Ureter (tissue), 1 donor: ENCODE data around the gene KYNU. TPM values are rescaled to one million over a fixed set of nuclear protein-coding genes. Genes with fewer than 3 reads are reported as not detected.
"Not testable (repeated sequence)": the region's sequence is repeated elsewhere in the genome, so short reads cannot be mapped to it uniquely, and the experiment has no call there.

Experiments used
- DNase-seq: peaks from one replicate; pipeline ENCODE4 v3.0.0-alpha.2; 2020; ENCODE audit warnings: low spot score
- total RNA-seq: library from RNA; stranded (reverse); gene quantifications from one replicate; pipeline ENCODE4 v1.2.4, GENCODE V29; 2023
- donor health status: DM: yes; HTN: yes; CAD: no.

The KYNU gene
- total RNA-seq, 1 donor from 2014 or later = 18.7 TPM

DNA sequence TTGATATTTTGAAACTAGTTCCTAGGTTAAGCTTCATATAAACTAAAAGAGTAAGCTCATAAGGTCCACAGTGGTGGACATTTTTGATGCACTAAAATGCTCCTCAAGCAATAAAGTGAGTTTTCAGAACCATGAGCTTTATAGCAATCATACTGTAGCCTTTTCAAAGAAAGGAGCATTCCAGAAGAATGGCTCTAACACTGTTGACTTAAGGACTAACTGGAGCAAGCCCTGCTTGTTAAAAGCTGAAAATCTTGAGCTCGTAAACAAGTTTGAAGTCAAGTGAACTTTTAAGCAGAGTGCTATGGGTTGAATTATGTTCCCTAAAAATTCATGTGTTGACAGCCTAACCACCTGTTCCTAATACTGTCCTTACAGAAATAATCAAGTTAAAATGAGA is 38.0 kb downstream of the KYNU start:
- DNase-seq = no peak

DNA sequence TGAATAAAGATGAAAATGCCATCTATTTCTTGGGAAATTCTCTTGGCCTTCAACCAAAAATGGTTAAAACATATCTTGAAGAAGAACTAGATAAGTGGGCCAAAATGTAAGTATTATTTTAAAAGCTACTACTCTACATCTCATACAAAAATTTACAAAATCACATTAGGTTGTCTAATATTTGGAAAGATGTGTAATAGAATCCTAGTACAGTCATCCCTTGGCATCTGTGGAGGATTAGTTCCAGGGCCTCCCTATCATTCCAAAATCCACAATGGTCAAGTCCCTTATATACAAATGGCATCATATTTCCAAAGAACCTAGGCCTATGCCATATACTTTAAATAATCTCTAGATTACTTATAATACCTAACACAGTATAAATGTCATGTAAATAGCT is 41.2 kb downstream of the KYNU start:
- no peak for DNase-seq

DNA sequence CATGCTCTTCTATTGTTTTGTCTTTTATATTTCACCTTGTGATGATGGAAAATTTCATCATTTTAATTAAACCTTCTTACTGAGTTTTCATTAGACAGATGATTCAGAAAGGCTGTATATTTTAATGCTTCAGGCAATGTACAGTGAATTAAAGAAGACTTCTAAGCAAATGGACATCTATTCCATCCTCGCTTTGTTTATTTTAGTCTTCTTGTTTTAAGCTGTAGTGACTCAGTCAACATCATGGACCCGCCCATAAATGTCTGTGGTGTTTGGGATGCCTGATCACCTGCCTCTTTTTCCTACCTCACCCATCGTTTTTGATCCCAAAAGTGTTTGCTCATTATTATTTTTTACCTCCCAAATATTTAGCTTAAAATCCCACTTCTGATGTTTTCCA is 43.1 kb downstream of the KYNU start:
- DNase-seq = no peak

DNA sequence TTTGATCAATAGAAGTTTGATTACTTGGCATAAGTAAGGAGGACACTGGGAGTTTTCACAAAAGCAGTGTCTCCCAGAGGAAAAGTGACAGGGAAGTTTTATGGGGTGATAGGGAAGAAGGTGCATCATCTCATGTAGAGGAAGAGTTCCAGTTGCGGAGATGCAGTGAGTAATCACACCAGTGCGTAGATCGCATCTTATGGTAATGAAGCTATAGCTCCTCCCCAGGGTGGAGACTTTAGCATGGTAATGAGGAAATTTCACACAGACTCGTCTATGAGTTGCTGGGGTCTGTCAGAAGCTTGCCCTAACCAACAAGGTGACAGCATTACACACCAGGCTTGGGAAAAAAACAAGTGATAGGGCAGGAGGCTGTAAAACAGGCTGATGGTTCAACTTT is 49.0 kb downstream of the KYNU start:
- DNase-seq = no peak

DNA sequence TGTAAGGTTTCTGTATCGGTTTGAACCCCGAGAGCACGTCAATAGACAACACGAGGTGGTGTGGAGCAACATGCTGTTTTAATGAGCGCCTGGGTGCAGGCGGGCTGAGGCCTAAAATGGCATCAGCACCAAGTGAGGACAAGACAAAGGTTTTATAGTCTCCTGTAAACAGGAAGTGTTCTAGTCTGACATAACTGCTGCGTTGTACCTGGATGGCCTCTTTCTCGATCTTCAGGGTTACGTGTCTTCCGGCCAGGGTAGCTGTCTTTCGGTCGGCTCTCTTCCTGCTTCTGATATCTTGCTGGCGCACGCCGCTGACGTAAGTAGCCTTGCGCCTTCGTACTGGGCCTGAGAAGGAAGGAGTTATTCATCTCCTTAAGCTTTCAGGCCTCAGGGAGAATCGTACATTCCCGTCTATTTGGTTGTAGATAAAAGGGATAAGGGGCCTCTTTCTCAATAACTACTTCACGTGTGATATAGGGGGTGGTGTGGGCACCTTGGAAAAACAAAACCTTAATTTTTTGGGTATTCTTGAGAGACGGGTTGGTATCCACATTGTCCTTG is 53.5 kb downstream of the KYNU start:
- DNase-seq = no peak

DNA sequence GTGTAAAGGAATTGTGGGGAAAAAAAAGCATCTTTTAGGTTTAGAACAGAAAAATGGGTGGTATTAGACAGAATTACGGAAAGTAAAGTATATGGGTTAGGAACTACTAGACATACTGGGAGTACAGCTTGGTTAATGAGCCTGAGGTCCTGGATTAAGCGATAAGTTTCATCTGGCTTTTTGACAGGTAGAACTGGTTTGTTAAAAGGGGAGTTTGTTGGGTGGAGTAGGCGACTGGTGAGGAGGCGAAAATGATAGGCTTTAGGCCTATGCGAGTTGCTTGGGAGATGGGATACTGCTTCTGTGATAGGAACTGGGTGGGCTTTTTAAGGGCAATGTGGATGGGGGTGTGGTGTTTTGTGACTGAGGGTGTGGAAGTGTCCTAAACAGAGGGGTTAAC is 56.5 kb downstream of the KYNU start:
- no peak for DNase-seq

DNA sequence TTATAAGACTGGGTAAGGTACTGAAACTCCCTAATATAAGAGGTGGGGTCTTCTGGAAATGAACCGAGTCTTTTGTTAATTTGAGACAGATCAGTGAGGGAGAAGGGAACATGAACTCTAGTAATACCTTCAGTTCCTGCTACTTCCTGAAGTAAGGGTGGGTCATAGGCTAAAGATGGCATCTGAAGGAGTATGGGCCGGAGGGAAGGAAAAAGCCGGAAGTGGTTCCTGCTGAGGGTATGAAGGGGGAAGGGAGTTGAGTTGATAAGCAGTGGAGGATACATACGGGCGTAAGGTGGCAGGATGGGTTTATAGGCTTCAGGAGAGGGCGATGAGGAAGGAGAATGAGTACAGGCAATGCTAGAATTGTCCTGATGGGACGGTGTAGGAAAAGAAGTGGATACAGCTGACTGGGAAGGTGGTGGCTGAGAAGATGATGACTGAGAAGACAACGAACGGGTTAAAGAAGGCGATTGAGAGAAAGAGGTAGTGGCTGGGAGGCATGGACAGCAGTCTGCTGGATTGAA is 58.2 kb downstream of the KYNU start:
- no peak for DNase-seq

DNA sequence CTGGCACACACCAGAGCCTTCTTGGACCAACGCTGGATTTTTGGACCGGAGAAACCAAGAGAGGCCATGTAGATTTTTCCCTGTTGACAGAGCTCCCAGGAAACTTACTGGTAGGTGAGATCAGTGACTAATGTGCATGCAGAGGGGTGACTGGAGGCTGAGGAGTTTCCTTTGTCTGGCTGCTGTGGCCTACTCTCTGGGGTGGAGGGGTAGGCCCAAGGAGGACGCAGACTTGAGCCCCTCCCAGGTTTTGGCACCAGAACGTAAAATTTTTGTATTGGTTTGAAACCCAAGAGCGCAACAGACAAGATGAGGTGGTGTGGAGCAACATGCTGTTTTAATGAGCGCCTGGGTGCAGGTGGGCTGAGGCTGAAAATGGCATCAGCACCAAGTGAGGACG is 59.2 kb downstream of the KYNU start:
- DNase-seq = no peak

DNA sequence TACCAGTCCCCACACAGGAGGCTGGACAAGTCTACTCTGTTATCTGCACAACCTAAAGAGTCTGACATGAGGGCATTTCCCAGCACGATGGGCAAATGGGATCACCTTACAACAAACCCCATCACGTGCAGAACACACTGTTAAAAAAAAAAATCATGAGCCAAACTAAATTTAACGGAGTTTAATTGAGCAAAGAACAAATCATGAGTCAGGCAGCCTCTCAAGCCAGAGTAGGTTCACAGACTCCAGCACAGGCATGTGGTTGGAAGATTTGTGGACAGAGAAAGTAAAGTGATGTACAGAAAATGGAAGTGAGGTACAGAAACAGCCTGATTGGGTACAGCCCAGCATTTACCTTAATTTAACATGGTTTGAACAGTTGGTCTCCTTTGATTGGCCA is 59.9 kb downstream of the KYNU start:
- no peak for DNase-seq

DNA sequence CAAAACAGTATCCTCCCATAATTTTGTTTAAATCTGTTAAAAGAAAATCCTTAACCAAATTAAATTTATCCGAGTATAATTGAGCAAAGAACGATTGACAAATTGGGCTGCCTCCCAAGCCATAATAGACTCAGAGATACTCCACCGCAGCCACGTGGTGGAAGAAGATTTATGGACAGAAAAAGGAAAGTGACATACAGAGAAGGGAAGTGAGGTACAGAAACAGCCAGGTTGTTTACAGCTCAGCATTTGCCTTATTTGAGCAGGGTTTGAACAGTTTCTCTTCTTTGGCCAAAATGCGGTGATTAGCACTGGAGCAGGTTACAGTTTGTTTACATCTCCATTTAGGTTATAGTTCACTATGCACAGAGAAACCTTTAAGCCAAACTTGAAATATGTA is 60.8 kb downstream of the KYNU start:
- no peak for DNase-seq

DNA sequence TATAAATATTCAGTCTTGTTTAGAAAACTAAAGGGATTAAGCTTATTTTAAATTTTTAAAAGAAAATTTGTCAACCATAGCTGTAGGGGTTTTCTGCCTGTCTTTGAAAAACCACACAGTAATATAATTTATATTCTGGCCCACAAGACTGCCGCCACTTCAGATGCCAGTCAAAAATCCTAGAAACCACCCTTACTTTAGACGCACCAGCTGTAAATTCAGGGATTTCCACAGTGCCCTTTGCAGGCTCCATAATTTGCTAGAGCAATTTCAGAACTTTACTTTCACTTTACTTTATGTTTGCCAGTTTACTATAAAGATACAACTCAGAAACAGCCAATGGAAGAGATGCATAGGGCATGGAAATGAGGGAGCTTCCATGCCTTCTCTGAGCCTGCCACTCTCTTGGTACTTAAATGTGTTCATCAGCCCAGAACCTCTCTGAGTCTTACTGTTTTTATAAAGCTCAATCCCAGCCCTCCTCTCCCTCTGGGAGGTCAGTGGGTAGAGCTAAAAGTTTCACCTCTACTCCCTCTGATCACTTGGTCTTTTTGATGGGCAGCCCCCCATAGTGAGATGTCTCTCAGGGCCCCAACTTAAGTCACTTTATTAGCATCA is 63.3 kb downstream of the KYNU start:
- DNase-seq = no peak

DNA sequence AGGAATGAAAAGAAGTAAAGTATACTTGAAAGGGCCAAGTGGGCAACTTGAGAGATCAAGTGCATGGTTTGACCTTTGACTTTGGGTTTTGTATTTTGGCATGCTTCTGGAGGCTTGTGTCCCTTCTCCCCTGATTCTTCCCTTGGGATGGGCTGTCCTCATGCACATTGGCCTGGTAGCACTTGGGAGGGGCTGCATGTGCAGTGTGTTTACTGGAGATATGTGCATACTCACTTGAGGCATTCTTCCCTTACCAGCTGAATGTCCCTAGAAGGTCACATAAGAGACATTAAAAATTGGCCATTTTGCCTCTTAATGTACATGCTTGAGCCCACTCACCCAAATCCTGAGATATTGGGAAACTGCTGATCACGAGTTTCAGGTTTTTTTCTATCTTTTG is 65.2 kb downstream of the KYNU start:
- DNase-seq = no peak

DNA sequence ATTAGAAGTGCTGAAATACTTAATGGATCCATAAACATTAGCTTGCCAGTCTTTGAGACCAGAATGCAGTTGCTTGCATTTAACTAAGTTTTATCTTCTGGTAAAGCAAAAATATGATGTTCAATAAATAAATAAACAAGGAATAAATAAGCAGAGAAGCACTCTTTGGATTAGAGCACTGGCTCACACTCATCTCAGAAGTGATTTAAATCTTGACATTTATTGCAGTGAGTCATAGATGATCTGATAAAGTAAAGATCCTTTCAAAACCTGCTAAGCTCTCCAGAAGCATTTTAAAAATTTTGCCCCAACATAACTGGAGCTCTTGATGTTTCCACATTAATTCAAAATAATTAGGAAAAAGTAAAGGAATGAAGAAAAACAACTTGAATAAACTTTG is 66.8 kb downstream of the KYNU start:
- no peak for DNase-seq

DNA sequence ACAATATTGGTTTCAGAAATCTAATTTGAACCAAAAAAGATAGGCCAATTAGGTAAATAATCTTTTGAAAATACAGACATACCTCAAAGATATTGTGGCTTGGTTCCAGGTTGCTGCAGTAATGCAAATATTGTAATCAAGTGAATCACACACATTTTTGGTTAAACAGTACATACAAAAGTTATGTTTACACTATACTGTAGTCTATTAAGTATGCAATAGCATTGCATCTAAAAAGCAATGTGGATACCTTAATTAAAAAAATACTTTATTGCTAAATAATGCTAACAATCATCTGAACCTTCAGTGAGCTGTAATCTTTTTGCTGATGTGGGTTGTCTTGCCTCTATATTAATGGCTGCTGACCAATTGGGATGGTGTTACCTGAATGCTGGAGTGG is 67.3 kb downstream of the KYNU start:
- no peak for DNase-seq

DNA sequence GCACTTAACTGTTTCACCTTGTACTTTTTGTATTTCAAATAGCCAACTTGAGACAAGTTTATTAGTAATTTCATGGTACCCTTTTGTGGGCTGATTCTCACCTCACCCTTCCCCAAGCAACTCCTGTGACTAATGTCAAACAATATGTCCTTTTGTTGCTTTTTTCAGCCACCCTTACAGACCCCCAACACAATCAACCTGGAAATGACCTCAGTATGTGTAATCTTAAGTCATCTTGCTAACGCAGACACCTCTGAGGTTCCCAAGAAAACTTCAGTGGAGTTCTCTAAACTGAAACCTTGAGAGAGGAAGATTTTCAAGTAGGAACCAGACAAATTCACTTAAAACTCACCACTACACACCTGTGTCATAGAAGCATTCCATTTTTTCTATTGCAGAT is 69.5 kb downstream of the KYNU start:
- DNase-seq = no peak

DNA sequence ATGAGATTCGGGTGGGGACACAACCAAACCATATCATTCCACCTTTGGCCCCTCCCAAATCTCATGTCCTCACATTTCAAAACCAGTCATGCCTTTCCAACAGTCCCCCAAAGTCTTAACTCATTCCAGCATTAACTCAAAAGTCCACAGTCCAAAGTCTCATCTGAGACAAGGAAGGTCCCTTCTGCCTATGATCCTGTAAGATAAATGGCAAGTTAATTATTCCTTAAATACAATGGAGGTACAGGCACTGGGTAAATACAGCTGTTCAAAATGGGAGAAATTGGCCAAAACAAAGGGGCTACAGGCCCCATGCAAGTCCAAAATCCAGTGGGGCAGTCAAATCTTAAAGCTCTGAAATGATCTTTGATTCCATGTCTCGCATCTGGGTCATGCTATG is 71.3 kb downstream of the KYNU start:
- DNase-seq = not testable (repeated sequence)

DNA sequence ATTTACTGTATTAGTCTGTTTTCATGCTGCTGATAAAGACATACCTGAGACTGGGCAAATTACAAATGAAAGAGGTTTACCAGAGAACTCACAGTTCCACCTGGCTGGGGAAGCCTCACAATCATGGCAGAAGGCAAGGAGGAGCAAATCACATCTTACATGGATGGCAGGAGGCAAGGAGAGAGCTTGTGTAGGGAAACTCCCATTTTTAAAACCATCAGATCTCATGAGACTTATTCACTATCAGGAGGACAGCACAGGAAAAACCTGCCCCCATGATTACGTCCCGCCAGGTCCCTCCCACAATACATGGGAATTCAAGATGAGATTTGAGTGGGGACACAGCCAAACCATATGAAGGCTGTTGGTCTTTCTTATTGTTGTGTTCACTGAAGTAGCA is 72.9 kb downstream of the KYNU start:
- DNase-seq = not testable (repeated sequence)

DNA sequence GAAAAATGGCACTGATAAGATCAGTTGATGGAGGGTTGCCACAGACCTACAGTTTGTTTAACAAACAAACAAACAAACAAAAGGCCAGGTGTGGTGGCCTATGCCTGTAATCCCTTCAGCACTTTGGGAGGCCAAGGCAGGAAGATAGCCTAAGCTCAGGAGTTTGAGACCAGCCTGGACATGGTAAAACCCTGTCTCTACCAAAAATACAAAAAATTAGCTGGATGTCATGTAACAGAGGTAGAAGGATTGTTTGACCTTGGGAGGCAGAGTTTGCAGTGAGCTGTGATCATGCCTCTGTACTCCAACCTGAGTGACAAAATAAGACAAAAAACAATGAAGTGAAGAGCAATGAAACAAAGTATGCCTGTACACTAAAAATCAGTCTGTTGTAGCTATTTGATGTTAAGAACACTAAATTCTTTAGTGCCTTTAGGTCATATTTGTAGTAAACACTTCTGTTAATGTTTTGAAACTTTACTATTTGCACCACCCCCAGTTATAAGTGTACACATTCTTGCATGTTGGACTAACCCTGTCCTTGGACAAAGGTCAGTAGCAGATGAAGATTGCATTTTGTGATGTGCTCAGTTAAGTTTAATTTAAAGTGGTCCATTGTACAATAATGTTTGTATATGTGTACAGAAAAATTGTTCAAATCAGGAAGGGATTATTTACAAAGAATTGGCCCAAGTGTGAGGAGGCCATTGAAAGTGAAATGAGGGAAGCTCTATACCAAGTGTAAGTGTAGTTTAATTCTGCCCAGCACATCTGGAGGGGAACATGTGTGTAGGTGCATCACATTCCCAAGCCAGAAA is 73.9 kb downstream of the KYNU start:
- DNase-seq = no peak

DNA sequence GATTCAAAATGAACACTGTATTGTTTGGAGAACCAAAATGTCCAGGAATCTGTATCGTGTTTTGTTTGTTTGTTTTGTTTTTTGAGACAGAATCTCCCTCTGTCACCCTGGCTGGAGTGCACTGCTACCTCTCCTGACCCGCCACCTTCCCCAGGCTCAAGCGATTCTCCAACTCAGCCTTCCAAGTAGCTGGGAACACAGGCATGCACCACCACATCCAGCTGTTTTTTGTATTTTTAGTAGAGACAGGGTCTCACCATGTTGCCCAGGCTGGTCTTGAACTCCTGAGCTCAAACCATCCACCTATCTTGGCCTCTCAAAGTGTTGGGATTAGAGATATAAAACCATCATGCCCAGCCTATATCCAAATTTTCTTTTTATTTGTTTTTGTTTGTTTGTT is 74.6 kb downstream of the KYNU start:
- no peak for DNase-seq

DNA sequence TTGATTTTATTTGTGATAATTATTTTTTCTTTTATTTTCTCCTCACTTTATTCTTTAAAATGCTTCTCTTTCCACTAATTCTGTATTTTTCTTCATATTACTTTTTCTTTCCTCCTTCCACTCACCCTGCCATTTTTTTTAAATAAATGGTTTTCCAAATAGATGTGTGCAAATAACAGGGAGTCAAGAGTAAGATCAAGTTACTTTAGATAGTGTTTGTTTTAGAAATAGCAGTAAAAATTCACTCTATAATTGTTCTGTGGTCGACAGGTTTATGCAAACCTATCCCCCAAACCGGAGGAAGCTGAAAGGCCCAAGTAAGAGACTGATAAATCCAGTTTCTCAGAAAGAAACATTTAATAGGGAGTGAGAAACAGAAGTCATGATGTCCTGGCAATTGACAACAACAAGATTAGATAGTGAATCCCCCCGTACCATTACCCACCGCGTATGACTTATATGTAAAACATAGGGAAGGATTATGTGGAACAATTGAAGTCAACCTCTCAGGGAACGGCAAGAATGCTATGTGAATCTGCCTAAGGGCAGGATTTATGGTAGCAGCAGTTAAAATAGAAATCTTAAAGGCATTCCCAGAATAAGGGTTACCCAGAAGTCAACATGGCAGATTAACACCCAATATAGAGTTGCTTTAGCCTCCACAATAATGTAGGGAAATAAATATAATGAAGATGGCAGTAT is 75.5 kb downstream of the KYNU start:
- DNase-seq = no peak

DNA sequence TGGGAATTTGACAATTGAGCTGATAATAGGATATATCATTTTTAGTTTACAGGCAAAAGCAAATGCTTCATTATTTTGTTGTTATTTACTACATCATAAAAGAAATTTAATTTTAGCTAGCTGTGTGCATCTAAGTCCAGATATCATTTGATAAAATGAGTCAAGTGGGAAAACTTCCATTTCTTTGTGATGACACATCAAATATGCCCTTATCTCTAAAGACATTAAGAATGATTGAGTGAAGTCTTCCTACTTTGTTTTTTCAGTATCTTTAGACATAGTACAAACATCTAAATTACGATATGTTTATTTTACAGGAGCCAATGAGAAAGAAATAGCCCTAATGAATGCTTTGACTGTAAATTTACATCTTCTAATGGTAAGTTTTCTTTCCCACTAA is 77.0 kb downstream of the KYNU start:
- no peak for DNase-seq

DNA sequence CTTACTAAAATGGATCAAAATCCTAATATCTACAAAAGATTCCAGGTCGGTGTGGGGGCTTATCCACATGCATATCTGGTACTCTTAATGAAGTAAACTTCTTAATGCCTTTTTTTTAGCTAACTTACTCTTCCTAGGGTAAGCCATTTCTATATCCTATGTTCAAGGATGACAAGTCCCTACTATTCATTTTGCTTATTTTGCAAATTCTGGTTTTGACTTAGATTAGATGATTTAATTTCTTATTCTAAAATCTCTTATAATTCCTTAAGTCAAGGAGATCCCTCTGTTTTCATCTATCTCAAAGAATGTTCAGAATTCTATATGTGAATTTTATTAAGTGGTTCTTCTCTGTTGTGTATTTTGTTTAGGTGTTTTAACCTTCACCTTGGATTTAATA is 79.7 kb downstream of the KYNU start:
- DNase-seq = no peak

DNA sequence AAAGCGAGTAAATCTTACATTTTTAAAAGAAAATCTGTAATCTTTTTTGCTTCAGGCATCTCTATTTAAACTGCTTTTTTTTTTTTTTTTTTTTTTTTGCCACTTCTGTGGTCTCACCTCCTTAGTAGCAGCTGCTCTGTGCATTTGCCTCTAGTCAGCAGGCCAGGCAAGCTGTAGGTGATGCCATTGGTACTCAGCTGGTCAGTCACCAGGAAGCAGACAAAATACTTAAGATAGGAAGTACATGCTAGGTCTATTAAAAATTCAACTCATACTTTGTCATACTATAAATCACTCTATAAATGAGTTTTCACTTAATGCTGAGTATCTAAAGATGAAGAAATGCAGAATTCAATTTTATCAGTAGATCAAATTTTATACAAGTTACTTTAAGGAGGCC is 83.7 kb downstream of the KYNU start:
- DNase-seq = no peak
